Measurements from ENCODE around the gene GLDN. TPM values are rescaled to one million over a fixed set of nuclear protein-coding genes. Genes with fewer than 3 reads are reported as not detected.

GLDN gene
- total RNA-seq (0.07 and 0.92 TPM in 2 replicates), polyA plus RNA-seq (0.34 TPM in 1 of 2 replicates, not detected in the other)

DNA sequence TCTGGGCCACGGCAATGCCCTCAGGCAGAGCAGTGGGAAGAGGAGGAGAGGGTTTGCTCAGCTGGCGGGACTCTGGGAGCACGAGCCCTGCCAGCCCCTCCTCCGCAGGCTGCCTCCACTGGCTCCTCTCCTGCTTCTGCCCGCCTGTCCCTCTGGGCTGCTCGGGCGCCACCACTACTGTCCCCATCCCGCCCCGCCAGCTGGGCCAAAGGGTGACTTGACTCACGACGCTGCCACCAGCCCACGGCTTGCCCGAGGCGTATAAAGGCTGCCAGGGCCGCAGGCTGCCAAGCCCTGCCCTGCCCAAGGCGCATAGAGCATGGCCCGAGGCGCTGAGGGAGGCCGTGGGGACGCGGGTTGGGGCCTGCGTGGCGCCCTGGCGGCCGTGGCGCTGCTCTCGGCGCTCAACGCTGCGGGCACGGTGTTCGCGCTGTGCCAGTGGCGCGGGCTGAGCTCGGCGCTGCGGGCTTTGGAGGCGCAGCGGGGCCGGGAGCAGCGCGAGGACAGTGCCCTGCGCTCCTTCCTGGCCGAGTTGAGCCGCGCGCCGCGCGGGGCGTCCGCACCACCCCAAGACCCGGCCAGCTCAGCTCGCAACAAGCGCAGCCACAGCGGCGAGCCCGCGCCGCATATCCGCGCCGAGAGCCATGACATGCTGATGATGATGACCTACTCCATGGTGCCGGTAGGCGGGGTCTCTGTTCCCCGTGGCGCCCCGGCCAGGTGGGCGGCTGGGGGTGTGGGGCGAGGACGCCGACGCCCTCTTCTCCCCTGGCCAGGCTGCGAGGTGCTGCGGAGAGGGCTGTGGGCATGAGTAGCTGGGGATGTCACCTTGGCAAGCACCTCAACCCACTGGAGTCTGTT is at the start of gene GLDN:
TSS of gene GLDN (plus strand) at position 290 of the 861 bp plus-strand sequence. CDS start at position 320, 30 bp downstream.
- DNase-seq (ENCODE audit: low read depth in 1 of 2, low spot score in 1 of 2): peak; percentile 28 to 47
- peaks cover 65% of the 10 kb centered on the region for H3K27me3 ChIP-seq
- TF ChIP-seq, protein P1, sequence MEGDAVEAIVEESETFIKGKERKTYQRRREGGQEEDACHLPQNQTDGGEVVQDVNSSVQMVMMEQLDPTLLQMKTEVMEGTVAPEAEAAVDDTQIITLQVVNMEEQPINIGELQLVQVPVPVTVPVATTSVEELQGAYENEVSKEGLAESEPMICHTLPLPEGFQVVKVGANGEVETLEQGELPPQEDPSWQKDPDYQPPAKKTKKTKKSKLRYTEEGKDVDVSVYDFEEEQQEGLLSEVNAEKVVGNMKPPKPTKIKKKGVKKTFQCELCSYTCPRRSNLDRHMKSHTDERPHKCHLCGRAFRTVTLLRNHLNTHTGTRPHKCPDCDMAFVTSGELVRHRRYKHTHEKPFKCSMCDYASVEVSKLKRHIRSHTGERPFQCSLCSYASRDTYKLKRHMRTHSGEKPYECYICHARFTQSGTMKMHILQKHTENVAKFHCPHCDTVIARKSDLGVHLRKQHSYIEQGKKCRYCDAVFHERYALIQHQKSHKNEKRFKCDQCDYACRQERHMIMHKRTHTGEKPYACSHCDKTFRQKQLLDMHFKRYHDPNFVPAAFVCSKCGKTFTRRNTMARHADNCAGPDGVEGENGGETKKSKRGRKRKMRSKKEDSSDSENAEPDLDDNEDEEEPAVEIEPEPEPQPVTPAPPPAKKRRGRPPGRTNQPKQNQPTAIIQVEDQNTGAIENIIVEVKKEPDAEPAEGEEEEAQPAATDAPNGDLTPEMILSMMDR (IDR thresholded peaks at IDR 0.05; ENCODE audit: low read depth, low read length): no peak
- peaks cover 4% of the 10 kb centered on the region for H3K4me1 ChIP-seq (ENCODE audit: low read depth)
- H3K36me3 ChIP-seq: no peaks in the 10 kb centered on the region
- no peaks in the 10 kb centered on the region for H3K9me3 ChIP-seq (ENCODE audit: low read depth)
- no peak within 1 kb of the TSS for H3K27ac ChIP-seq
- peak within 1 kb of the TSS; percentile 46 for H3K4me3 ChIP-seq

DNA sequence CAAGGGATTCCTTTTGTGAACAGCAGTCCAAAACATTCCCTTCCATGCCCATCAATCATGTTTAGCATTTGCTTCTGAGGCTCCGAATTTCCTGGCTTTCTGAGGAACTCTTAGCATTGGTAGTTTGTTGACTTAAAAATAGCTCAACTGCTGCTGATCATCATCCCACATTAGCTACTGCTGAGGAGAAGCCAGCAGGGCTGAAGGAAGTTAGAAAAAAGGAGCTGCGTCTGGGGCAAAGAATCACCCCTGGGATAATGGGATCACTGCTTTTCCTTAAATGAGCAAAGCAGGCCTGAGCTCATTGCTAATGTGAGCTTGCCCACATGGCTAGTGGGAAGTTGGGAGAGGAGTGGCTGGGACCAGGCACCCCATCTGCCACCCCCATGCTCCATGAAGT is 42.8 kb upstream of the GLDN start:
- H3K27ac ChIP-seq: no peak overlapping the region
- no peaks in the 10 kb centered on the region for H3K27me3 ChIP-seq
- no peaks in the 10 kb centered on the region for H3K36me3 ChIP-seq
- no peak overlapping the region for H3K4me3 ChIP-seq
- H3K4me1 ChIP-seq (ENCODE audit: low read depth): peaks cover 18% of the 10 kb centered on the region
- DNase-seq (ENCODE audit: low read depth in 1 of 2, low spot score in 1 of 2): no peak
- H3K9me3 ChIP-seq (ENCODE audit: low read depth): no peaks in the 10 kb centered on the region
- TF ChIP-seq, protein P1 (IDR thresholded peaks at IDR 0.05; ENCODE audit: low read depth, low read length): no peak

DNA sequence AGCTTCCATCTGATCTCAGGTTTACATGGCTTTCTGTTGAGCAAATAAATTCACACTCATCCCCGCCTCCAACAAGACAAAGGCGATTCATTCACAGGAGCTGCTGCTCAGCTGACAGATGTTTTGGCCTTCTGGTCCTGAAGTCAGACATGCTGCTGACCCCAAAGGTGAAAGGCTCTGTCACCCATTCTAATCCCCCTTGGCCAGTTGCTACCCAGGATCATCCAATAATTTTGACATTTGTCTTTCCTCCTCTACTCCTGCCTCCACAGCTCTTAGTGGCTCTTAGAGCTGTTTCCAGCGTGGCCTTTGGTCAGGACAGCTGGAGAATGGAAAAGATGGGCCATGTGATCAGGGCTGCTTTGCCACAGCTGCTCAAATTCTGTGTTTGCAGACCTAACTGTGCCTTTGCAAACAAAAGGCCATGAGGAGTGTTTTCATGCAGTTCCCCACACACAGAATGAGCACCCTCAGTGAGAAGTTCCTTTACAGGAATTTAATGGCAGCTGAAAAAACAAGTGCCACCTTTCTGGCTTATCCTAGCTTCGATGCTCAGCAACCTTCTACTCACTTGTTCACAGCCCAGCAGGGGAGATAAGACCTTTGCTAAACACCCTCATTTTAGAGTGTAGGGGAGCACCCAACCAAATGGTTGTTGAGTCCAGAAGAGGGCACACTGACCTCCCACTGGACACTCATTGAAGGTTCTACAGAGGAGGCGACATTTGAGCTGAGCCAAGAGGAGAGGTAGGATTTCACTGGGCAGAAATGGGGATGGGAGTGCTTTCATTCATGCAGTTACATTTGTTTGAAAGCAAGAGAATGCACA is 42.1 kb upstream of the GLDN start:
- H3K36me3 ChIP-seq: no peaks in the 10 kb centered on the region
- TF ChIP-seq, protein P1 (IDR thresholded peaks at IDR 0.05; ENCODE audit: low read depth, low read length): no peak
- H3K4me3 ChIP-seq: no peak overlapping the region
- no peaks in the 10 kb centered on the region for H3K9me3 ChIP-seq (ENCODE audit: low read depth)
- no peaks in the 10 kb centered on the region for H3K27me3 ChIP-seq
- no peak overlapping the region for H3K27ac ChIP-seq
- DNase-seq (ENCODE audit: low read depth in 1 of 2, low spot score in 1 of 2): no peak
- H3K4me1 ChIP-seq (ENCODE audit: low read depth): peaks cover 26% of the 10 kb centered on the region

DNA sequence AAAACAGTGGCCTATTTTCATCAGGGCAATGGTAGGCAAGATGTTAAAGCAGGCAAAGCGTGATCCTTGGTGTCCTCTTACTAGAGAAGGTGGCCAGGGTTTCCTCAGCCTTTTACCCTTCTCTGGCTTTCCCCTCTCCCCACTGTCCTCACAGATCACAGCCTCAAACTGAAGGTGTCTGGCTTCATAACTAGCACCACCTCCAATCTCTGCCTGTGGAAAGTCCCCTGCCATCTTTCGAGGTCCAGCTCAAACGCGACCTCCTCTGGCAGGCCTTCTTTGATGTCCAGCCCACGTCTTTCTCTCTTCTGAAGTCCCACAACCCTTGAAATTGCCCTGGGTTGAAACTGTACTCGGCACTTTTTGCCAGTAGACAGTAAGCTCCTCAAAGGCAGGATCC is 39.0 kb upstream of the GLDN start:
- no peak for DNase-seq (ENCODE audit: low read depth in 1 of 2, low spot score in 1 of 2)
- Histone ChIP-seq H3K27me3 (no peaks in the 10 kb centered on the region), H3K9me3 (ENCODE audit: low read depth) (no peaks in the 10 kb centered on the region), H3K4me1 (ENCODE audit: low read depth) (peaks cover 28% of the 10 kb centered on the region), H3K27ac (no peak overlapping the region), H3K36me3 (no peaks in the 10 kb centered on the region), H3K4me3 (no peak overlapping the region)
- TF ChIP-seq, protein P1 (IDR thresholded peaks at IDR 0.05; ENCODE audit: low read depth, low read length): no peak

DNA sequence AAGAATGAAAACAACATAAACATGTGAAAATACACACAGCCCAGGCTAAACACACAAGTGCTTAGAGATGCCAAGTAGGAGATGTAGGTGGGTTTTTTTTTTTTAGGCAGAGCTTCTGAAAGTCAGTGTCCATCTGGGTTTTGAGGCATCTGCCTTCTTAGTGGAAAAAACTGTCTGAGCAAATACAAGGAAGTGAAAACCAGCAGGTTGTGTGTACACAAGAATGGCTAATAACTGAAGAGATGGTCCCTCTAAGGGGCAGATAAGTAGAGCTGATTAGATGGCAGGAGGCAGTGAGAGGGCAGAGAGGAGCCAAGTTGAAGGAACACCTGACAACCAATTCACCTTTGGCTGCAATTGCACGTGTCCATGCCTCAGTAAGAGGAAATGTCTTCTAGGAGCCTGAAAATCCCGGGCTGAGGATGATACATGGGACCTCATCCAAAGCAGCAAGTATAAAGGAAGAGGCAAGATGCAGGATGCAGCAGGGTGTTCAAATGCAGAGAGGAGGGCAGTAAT is 37.9 kb upstream of the GLDN start:
- TF ChIP-seq, protein P1 (IDR thresholded peaks at IDR 0.05; ENCODE audit: low read depth, low read length): no peak
- Histone ChIP-seq H3K27ac (peak overlapping the region; percentile 65), H3K9me3 (ENCODE audit: low read depth) (no peaks in the 10 kb centered on the region), H3K4me3 (no peak overlapping the region), H3K4me1 (ENCODE audit: low read depth) (peaks cover 26% of the 10 kb centered on the region), H3K27me3 (no peaks in the 10 kb centered on the region), H3K36me3 (no peaks in the 10 kb centered on the region)
- no peak for DNase-seq (ENCODE audit: low read depth in 1 of 2, low spot score in 1 of 2)

Data from cardiac muscle cell (in vitro differentiated cells and primary cell).